ENCODE measurements around the gene MLC1. TPM values are rescaled to one million over a fixed set of nuclear protein-coding genes. Genes with fewer than 3 reads are reported as not detected.

The MLC1 gene
- total RNA-seq, 1 donor from 2014 or later = not detected

GRCh38 chr22:50041361-50042065, 43.7 kb downstream of the MLC1 start:
- Mint-ChIP-seq H3K4me3 (no peak overlapping the region), H3K27me3 (peaks cover 20% of the 10 kb centered on the region), H3K27ac (no peak overlapping the region), H3K9me3 (peaks cover 4% of the 10 kb centered on the region), H3K36me3 (no peaks in the 10 kb centered on the region), H3K4me1 (ENCODE audit: unreplicated experiment) (no peaks in the 10 kb centered on the region)
- no peak for TF ChIP-seq CTCF (conservative IDR thresholded peaks at IDR 0.05)
- no peak for DNase-seq (ENCODE audit: extremely low spot score, unreplicated experiment)

- no peaks in the 10 kb centered on the region for H3K36me3 Mint-ChIP-seq
- no peak for TF ChIP-seq CTCF (conservative IDR thresholded peaks at IDR 0.05)
- H3K27ac Mint-ChIP-seq = no peak overlapping the region
- peaks cover 4% of the 10 kb centered on the region for H3K9me3 Mint-ChIP-seq
- H3K4me3 Mint-ChIP-seq = no peak overlapping the region
- H3K4me1 Mint-ChIP-seq (ENCODE audit: unreplicated experiment) = no peaks in the 10 kb centered on the region
- no peak for DNase-seq (ENCODE audit: extremely low spot score, unreplicated experiment)
- peaks cover 20% of the 10 kb centered on the region for H3K27me3 Mint-ChIP-seq
These were observed 44.5 kb downstream of the MLC1 start for GRCh38 chr22:50040717-50041116.

GRCh38 chr22:50039669-50040443, 45.4 kb downstream of the MLC1 start:
- H3K9me3 Mint-ChIP-seq = peaks cover 4% of the 10 kb centered on the region
- no peaks in the 10 kb centered on the region for H3K4me1 Mint-ChIP-seq (ENCODE audit: unreplicated experiment)
- no peak for DNase-seq (ENCODE audit: extremely low spot score, unreplicated experiment)
- H3K27me3 Mint-ChIP-seq = peaks cover 20% of the 10 kb centered on the region
- TF ChIP-seq CTCF (conservative IDR thresholded peaks at IDR 0.05) = no peak
- no peaks in the 10 kb centered on the region for H3K36me3 Mint-ChIP-seq
- no peak overlapping the region for H3K4me3 Mint-ChIP-seq
- no peak overlapping the region for H3K27ac Mint-ChIP-seq

- no peak overlapping the region for H3K27ac Mint-ChIP-seq
- peaks cover 5% of the 10 kb centered on the region for H3K27me3 Mint-ChIP-seq
- no peak for DNase-seq (ENCODE audit: extremely low spot score, unreplicated experiment)
- H3K36me3 Mint-ChIP-seq = no peaks in the 10 kb centered on the region
- no peaks in the 10 kb centered on the region for H3K9me3 Mint-ChIP-seq
- H3K4me3 Mint-ChIP-seq = no peak overlapping the region
- TF ChIP-seq CTCF (conservative IDR thresholded peaks at IDR 0.05) = no peak
- no peaks in the 10 kb centered on the region for H3K4me1 Mint-ChIP-seq (ENCODE audit: unreplicated experiment)
These were observed 49.1 kb downstream of the MLC1 start for GRCh38 chr22:50035976-50036724.

GRCh38 chr22:50035131-50035881, 49.9 kb downstream of the MLC1 start:
- Mint-ChIP-seq H3K27ac (no peak overlapping the region), H3K4me1 (ENCODE audit: unreplicated experiment) (no peaks in the 10 kb centered on the region), H3K36me3 (no peaks in the 10 kb centered on the region), H3K27me3 (peaks cover 5% of the 10 kb centered on the region), H3K4me3 (no peak overlapping the region), H3K9me3 (no peaks in the 10 kb centered on the region)
- no peak for DNase-seq (ENCODE audit: extremely low spot score, unreplicated experiment)
- TF ChIP-seq CTCF (conservative IDR thresholded peaks at IDR 0.05) = no peak

Data from type B pancreatic cell (in vitro differentiated cells).